ENCODE measurements around the gene NUP58. TPM values are rescaled to one million over a fixed set of nuclear protein-coding genes. Genes with fewer than 3 reads are reported as not detected.

Gene NUP58
- total and polyA plus RNA-seq, 9 of the 15 experiments (the other 6 are each of a cell fraction or from before 2014, with no cell fraction given): 12.5 to 98.0 (median 42.6) TPM

- no peaks in the 10 kb centered on the region for H3K79me2 ChIP-seq (ENCODE audit: control insufficient read depth, insufficient read depth, low read length)
- H4K20me1 ChIP-seq (replicated peaks; ENCODE audit: control insufficient read depth, insufficient read depth, low read length): no peaks in the 10 kb centered on the region
- H3K9ac ChIP-seq (ENCODE audit: insufficient read depth in 1 of 2, low read depth in 2 of 2, low read length in 2 of 2): peak overlapping the region in 1 of 2 experiments; percentile 51; a peak in 2 of 4 replicates
- H3K36me3 ChIP-seq (ENCODE audit: control insufficient read depth, insufficient read depth, low read length): no peaks in the 10 kb centered on the region
- peak overlapping the region; percentile 85 for H2AFZ ChIP-seq (ENCODE audit: low read depth, low read length)
- no peaks in the 10 kb centered on the region for H3K9me3 ChIP-seq (replicated peaks; ENCODE audit: control insufficient read depth, insufficient read depth, low read depth, low read length)
- no TSS peak for BruUV-seq (replicated peaks)
- H3K27me3 ChIP-seq (ENCODE audit: control insufficient read depth in 2 of 2, insufficient read depth in 2 of 2, low read length in 2 of 2): no peaks in the 10 kb centered on the region
- ChIA-PET CTCF (ENCODE audit: low intra/inter-chr PET ratio) (no interaction called here), POLR2A (interaction anchor here (1.6 kb wide), 1 partner anchor 19 kb away, joined by 6 read pairs; no protein-coding TSS in a partner anchor)
- H3K4me3 ChIP-seq: no peak overlapping the region
- in situ Hi-C loops (cut with MboI): no loop called here
- WGBS (ENCODE audit: insufficient coverage, low coverage, missing lambda C conversion rate): 0% methylated on average over 3 of the region's 3 CpGs
- H3K27ac ChIP-seq (ENCODE audit: extremely low read depth, low read depth, low read length): peak overlapping the region; percentile 83
- FAIRE-seq: peak; percentile 92
- peaks cover 15 to 27% of the 10 kb centered on the region in 2 experiments for H3K4me1 ChIP-seq (replicated peaks in 1 of 2; ENCODE audit: control insufficient read depth in 2 of 2, insufficient read depth in 2 of 2, low read length in 2 of 2)
- intact Hi-C loops (cut with micrococcal nuclease): no loop called here
- peak; percentile 26 to 81 (median 52) for DNase-seq (ENCODE audit: extremely low read depth in 1 of 4, low spot score in 3 of 4)
- no peaks in the 10 kb centered on the region for H3K9me1 ChIP-seq (ENCODE audit: control insufficient read depth, insufficient read depth, low read length)
- peak; percentile 89 for ATAC-seq
- H3K4me2 ChIP-seq (ENCODE audit: insufficient read depth, low read length): peak overlapping the region; percentile 63
- no peak for TF ChIP-seq TRIM28 (IDR thresholded peaks at IDR 0.05)
- peak in 1 of 2 experiments; percentile 70; a peak in 1 of 4 replicates for TF ChIP-seq ZNF639 (CRISPR knock-in tag; conservative IDR thresholded peaks at IDR 0.05 in 1 of 2, IDR thresholded peaks at IDR 0.05 in 1 of 2)
- TF ChIP-seq ZNF165 (CRISPR knock-in tag; IDR thresholded peaks at IDR 0.05; ENCODE audit: borderline replicate concordance): no peak
- TF ChIP-seq ZBTB11 (CRISPR knock-in tag; IDR thresholded peaks at IDR 0.05): peak in 1 of 3 experiments; percentile 57; a peak in 2 of 6 replicates
- TF ChIP-seq MYBL2 (IDR thresholded peaks at IDR 0.05; ENCODE audit: low read depth): 0 out of 2 replicates have a peak, but pooled peaks have one; percentile 11
- TF ChIP-seq MYBL2 (CRISPR knock-in tag; IDR thresholded peaks at IDR 0.05; ENCODE audit: borderline replicate concordance): no peak
- TF ChIP-seq MBD1 (CRISPR knock-in tag; IDR thresholded peaks at IDR 0.05): no peak
- no peak for TF ChIP-seq CBFB (CRISPR knock-in tag; IDR thresholded peaks at IDR 0.05)
- 0 out of 2 replicates have a peak, but pooled peaks have one; percentile 12 for TF ChIP-seq ZNF592 (IDR thresholded peaks at IDR 0.05)
- TF ChIP-seq TCF3 (CRISPR knock-in tag; IDR thresholded peaks at IDR 0.05): peak; percentile 92
Observed at GRCh38 chr13:25352230-25352629, 50.8 kb downstream of the NUP58 start.
